ENCODE data around the gene ADAMTSL2.

ADAMTSL2 gene

GRCh38 chr9:133511607-133512006 lies 22.9 kb upstream of the ADAMTSL2 start:
- FAIRE-seq (no peak), DNase-seq (ENCODE audit: insufficient read length, low spot score) (no peak)
- TF ChIP-seq PAX5 (IDR thresholded peaks at IDR 0.05; ENCODE audit: insufficient read depth, low read length, severe bottlenecking), result no peak
- no peak for TF ChIP-seq SPI1 (IDR thresholded peaks at IDR 0.05; ENCODE audit: low read depth, low read length)
- TF ChIP-seq TAF1 (IDR thresholded peaks at IDR 0.05; ENCODE audit: low read depth, low read length), result no peak
- no peak for TF ChIP-seq POLR2AphosphoS5 (IDR thresholded peaks at IDR 0.05; ENCODE audit: low read depth, low read length)
- TF ChIP-seq POLR2A (IDR thresholded peaks at IDR 0.05; ENCODE audit: low read depth, low read length), result no peak
- TF ChIP-seq POU2F2 (IDR thresholded peaks at IDR 0.05; ENCODE audit: low read depth, low read length), result no peak

- TF ChIP-seq PAX5 (IDR thresholded peaks at IDR 0.05; ENCODE audit: insufficient read depth, low read length, severe bottlenecking) (no peak), POLR2A (IDR thresholded peaks at IDR 0.05; ENCODE audit: low read depth, low read length) (no peak), SPI1 (IDR thresholded peaks at IDR 0.05; ENCODE audit: low read depth, low read length) (no peak), TAF1 (IDR thresholded peaks at IDR 0.05; ENCODE audit: low read depth, low read length) (no peak)
- DNase-seq (ENCODE audit: insufficient read length, low spot score), result no peak
- peak; percentile 69 for FAIRE-seq
These were observed 22.0 kb upstream of the ADAMTSL2 start for GRCh38 chr9:133512253-133513213.

- DNase-seq (ENCODE audit: insufficient read length, low spot score), result no peak
- FAIRE-seq, result no peak
These were observed 21.0 kb upstream of the ADAMTSL2 start for GRCh38 chr9:133513214-133514100.

GRCh38 chr9:133514460-133515239 lies 19.9 kb upstream of the ADAMTSL2 start:
- no peak for FAIRE-seq

More at GRCh38 chr9:133513214-133514100, 21.0 kb upstream of the ADAMTSL2 start:
- TF ChIP-seq POLR2AphosphoS5 (IDR thresholded peaks at IDR 0.05; ENCODE audit: low read depth, low read length) (no peak), PAX5 (IDR thresholded peaks at IDR 0.05; ENCODE audit: insufficient read depth, low read length, severe bottlenecking) (no peak), TAF1 (IDR thresholded peaks at IDR 0.05; ENCODE audit: low read depth, low read length) (no peak), SPI1 (IDR thresholded peaks at IDR 0.05; ENCODE audit: low read depth, low read length) (no peak), POU2F2 (IDR thresholded peaks at IDR 0.05; ENCODE audit: low read depth, low read length) (no peak), POLR2A (IDR thresholded peaks at IDR 0.05; ENCODE audit: low read depth, low read length) (no peak)

GRCh38 chr9:133515240-133515610 lies 19.3 kb upstream of the ADAMTSL2 start:
- FAIRE-seq (no peak), DNase-seq (ENCODE audit: insufficient read length, low spot score) (no peak)
- TF ChIP-seq POU2F2 (IDR thresholded peaks at IDR 0.05; ENCODE audit: low read depth, low read length) (no peak), SPI1 (IDR thresholded peaks at IDR 0.05; ENCODE audit: low read depth, low read length) (no peak), TAF1 (IDR thresholded peaks at IDR 0.05; ENCODE audit: low read depth, low read length) (no peak), POLR2A (IDR thresholded peaks at IDR 0.05; ENCODE audit: low read depth, low read length) (no peak), POLR2AphosphoS5 (IDR thresholded peaks at IDR 0.05; ENCODE audit: low read depth, low read length) (no peak), PAX5 (IDR thresholded peaks at IDR 0.05; ENCODE audit: insufficient read depth, low read length, severe bottlenecking) (no peak)

More at GRCh38 chr9:133514460-133515239, 19.9 kb upstream of the ADAMTSL2 start:
- TF ChIP-seq POU2F2 (IDR thresholded peaks at IDR 0.05; ENCODE audit: low read depth, low read length) (no peak), POLR2A (IDR thresholded peaks at IDR 0.05; ENCODE audit: low read depth, low read length) (no peak)
- no peak for DNase-seq (ENCODE audit: insufficient read length, low spot score)

GRCh38 chr9:133515615-133516255 lies 18.8 kb upstream of the ADAMTSL2 start:
- TF ChIP-seq POU2F2 (IDR thresholded peaks at IDR 0.05; ENCODE audit: low read depth, low read length), result no peak
- no peak for TF ChIP-seq POLR2AphosphoS5 (IDR thresholded peaks at IDR 0.05; ENCODE audit: low read depth, low read length)
- FAIRE-seq (no peak), DNase-seq (ENCODE audit: insufficient read length, low spot score) (no peak)

- no peak for FAIRE-seq
- DNase-seq (ENCODE audit: insufficient read length, low spot score), result no peak
- TF ChIP-seq POLR2A (IDR thresholded peaks at IDR 0.05; ENCODE audit: low read depth, low read length), result no peak
- TF ChIP-seq POLR2AphosphoS5 (IDR thresholded peaks at IDR 0.05; ENCODE audit: low read depth, low read length), result no peak
These were observed 18.1 kb upstream of the ADAMTSL2 start for GRCh38 chr9:133516256-133516960.

GRCh38 chr9:133516961-133517350 lies 17.5 kb upstream of the ADAMTSL2 start:
- TF ChIP-seq TAF1 (IDR thresholded peaks at IDR 0.05; ENCODE audit: low read depth, low read length) (no peak), POLR2A (IDR thresholded peaks at IDR 0.05; ENCODE audit: low read depth, low read length) (no peak), SPI1 (IDR thresholded peaks at IDR 0.05; ENCODE audit: low read depth, low read length) (no peak), PAX5 (IDR thresholded peaks at IDR 0.05; ENCODE audit: insufficient read depth, low read length, severe bottlenecking) (no peak), POU2F2 (IDR thresholded peaks at IDR 0.05; ENCODE audit: low read depth, low read length) (no peak), POLR2AphosphoS5 (IDR thresholded peaks at IDR 0.05; ENCODE audit: low read depth, low read length) (no peak)
- no peak for FAIRE-seq
- no peak for DNase-seq (ENCODE audit: insufficient read length, low spot score)
